ENCODE data around the gene VSTM2L.

The VSTM2L gene

GRCh38 chr20:37971561-37972127 lies 68.7 kb downstream of the VSTM2L start:
- no peak for DNase-seq

GRCh38 chr20:37972256-37973058 lies 69.5 kb downstream of the VSTM2L start:
- DNase-seq = no peak

GRCh38 chr20:37973059-37973910 lies 70.4 kb downstream of the VSTM2L start:
- DNase-seq = no peak

- peak; percentile 44 for DNase-seq
These were observed 74.0 kb downstream of the VSTM2L start for GRCh38 chr20:37976887-37977286.

GRCh38 chr20:37977338-37977737 lies 74.4 kb downstream of the VSTM2L start:
- no peak for DNase-seq

- DNase-seq = no peak
These were observed 74.9 kb downstream of the VSTM2L start for GRCh38 chr20:37977786-37978185.

GRCh38 chr20:37979021-37979985 lies 76.4 kb downstream of the VSTM2L start:
- DNase-seq = no peak

- DNase-seq = no peak
These were observed 77.5 kb downstream of the VSTM2L start for GRCh38 chr20:37980383-37980782.

- DNase-seq = no peak
These were observed 77.9 kb downstream of the VSTM2L start for GRCh38 chr20:37980876-37981275.

GRCh38 chr20:37981568-37981967 lies 78.6 kb downstream of the VSTM2L start:
- no peak for DNase-seq

GRCh38 chr20:37983286-37983685 lies 80.4 kb downstream of the VSTM2L start:
- DNase-seq = no peak

GRCh38 chr20:37984018-37984785 lies 81.3 kb downstream of the VSTM2L start:
- no peak for DNase-seq

- DNase-seq = no peak
These were observed 83.3 kb downstream of the VSTM2L start for GRCh38 chr20:37986044-37986858.

GRCh38 chr20:37986873-37987601 lies 84.1 kb downstream of the VSTM2L start:
- DNase-seq = no peak

GRCh38 chr20:37987602-37988290 lies 84.8 kb downstream of the VSTM2L start:
- DNase-seq = no peak

- no peak for DNase-seq
These were observed 85.5 kb downstream of the VSTM2L start for GRCh38 chr20:37988306-37988954.

- DNase-seq = no peak
These were observed 86.8 kb downstream of the VSTM2L start for GRCh38 chr20:37989601-37990295.

- DNase-seq = no peak
These were observed 87.7 kb downstream of the VSTM2L start for GRCh38 chr20:37990571-37991151.

All from retina (tissue), 1 donor.